HepG2 (cell line): ENCODE data around the gene PEX14. TPM values are rescaled to one million over a fixed set of nuclear protein-coding genes. Genes with fewer than 3 reads are reported as not detected.

Experiments used
- ARID5B ChIP-seq: IDR thresholded peaks from 2 replicates; pipeline ENCODE4 v1.4.0; 2020; ENCODE audit warnings: mild to moderate bottlenecking, missing genetic modification reagents
- ATF2 ChIP-seq: sonication (generic); formaldehyde crosslinking; IDR thresholded peaks from 2 replicates; pipeline ENCODE4 v1.4.0; 2020; ENCODE audit warnings: missing genetic modification reagents
- ATM ChIP-seq: fragments of 450-650 bp; IDR thresholded peaks from 2 replicates; pipeline ENCODE4 v1.7.1; 2017; ENCODE audit warnings: mild to moderate bottlenecking, borderline replicate concordance
- E2F1 ChIP-seq: sonication (generic); formaldehyde crosslinking; IDR thresholded peaks from 2 replicates; pipeline ENCODE4 v1.5.0; 2020; ENCODE audit warnings: missing genetic modification reagents
- ERF ChIP-seq: IDR thresholded peaks from 2 replicates; pipeline ENCODE4 v1.6.1; 2018; ENCODE audit warnings: missing biosample characterization, missing genetic modification reagents
- HIVEP1 ChIP-seq: sonication (generic); formaldehyde crosslinking; IDR thresholded peaks from 2 replicates; pipeline ENCODE4 v1.4.0; 2020; ENCODE audit warnings: mild to moderate bottlenecking, missing genetic modification reagents
- NKX3-1 ChIP-seq: sonication (generic); formaldehyde crosslinking; IDR thresholded peaks from 2 replicates; pipeline ENCODE4 v1.5.0; 2020; ENCODE audit warnings: missing genetic modification reagents
- REPIN1 ChIP-seq: sonication (generic); formaldehyde crosslinking; IDR thresholded peaks from 2 replicates; pipeline ENCODE4 v1.8.0; 2022; ENCODE audit warnings: missing genetic modification reagents, low read depth, mild to moderate bottlenecking, borderline replicate concordance
- RFX3 ChIP-seq: IDR thresholded peaks from 2 replicates; pipeline ENCODE4 v1.6.1; 2016; ENCODE audit warnings: missing biosample characterization, missing genetic modification reagents
- SALL2 ChIP-seq: sonication (generic); formaldehyde crosslinking; IDR thresholded peaks from 2 replicates; pipeline ENCODE4 v1.8.1; 2023; ENCODE audit warnings: mild to moderate bottlenecking, missing genetic modification reagents, inconsistent platforms
- SNAPC2 ChIP-seq: sonication (generic); formaldehyde crosslinking; IDR thresholded peaks from 2 replicates; pipeline ENCODE4 v1.8.1; 2022; ENCODE audit warnings: mild to moderate bottlenecking, missing genetic modification reagents
- TCF7 ChIP-seq: sonication (generic); IDR thresholded peaks from 2 replicates; pipeline ENCODE4 v1.6.1; 2016; ENCODE audit warnings: antibody characterized with exemption, low read depth
- TERF1 ChIP-seq: sonication (generic); formaldehyde crosslinking; IDR thresholded peaks from 2 replicates; pipeline ENCODE4 v1.8.0; 2022; ENCODE audit warnings: mild to moderate bottlenecking, missing genetic modification reagents, moderate library complexity
- TGIF2 ChIP-seq: IDR thresholded peaks from 2 replicates; pipeline ENCODE4 v1.6.1; 2016; ENCODE audit warnings: control low read depth, missing compliant biosample characterization
- ZBTB20 ChIP-seq: sonication (generic); formaldehyde crosslinking; IDR thresholded peaks from 2 replicates; pipeline ENCODE4 v1.8.1; 2023; ENCODE audit warnings: missing genetic modification reagents, low read depth, mild to moderate bottlenecking, borderline replicate concordance
- ZNF264 ChIP-seq: sonication (generic); formaldehyde crosslinking; IDR thresholded peaks from 2 replicates; pipeline ENCODE4 v1.4.0; 2020; ENCODE audit warnings: missing genetic modification reagents
- ZNF569 ChIP-seq: sonication (generic); formaldehyde crosslinking; IDR thresholded peaks from 2 replicates; pipeline ENCODE4 v1.5.0; 2020; ENCODE audit warnings: mild to moderate bottlenecking, missing genetic modification reagents, moderate library complexity, borderline replicate concordance
- ZNF660 ChIP-seq: sonication (generic); formaldehyde crosslinking; IDR thresholded peaks from 2 replicates; pipeline ENCODE4 v1.5.1; 2020; ENCODE audit warnings: mild to moderate bottlenecking, low read depth, missing genetic modification reagents, borderline replicate concordance
- ZNF780A ChIP-seq: sonication (generic); formaldehyde crosslinking; IDR thresholded peaks from 2 replicates; pipeline ENCODE4 v1.8.0; 2022; ENCODE audit warnings: mild to moderate bottlenecking, missing genetic modification reagents, moderate library complexity
- ZNF790 ChIP-seq: sonication (generic); formaldehyde crosslinking; IDR thresholded peaks from 2 replicates; pipeline ENCODE4 v1.8.0; 2022; ENCODE audit warnings: missing genetic modification reagents, mild to moderate bottlenecking, borderline replicate concordance
- ZNF792 ChIP-seq: IDR thresholded peaks from 2 replicates; pipeline ENCODE4 v1.6.1; 2016
- polyA plus RNA-seq, 8 experiments: library from polyadenylated mRNA; depleted of rRNA in 3 of 8; stranded (reverse) in 7 of 8; unstranded in 1 of 8; fragments of >200 nt; fragmentation: Illumina TruSeq in 4 of 8; extraction: Trizol in 4 of 8; gene quantifications; 2 replicates each; pipeline versions ENCODE4 v1.2.1 to v1.2.3, GENCODE V29; 2011 to 2016; ENCODE audit warnings: low read depth in 4 of 8, missing spikeins in 1 of 8, mixed read lengths in 1 of 8; ENCODE audit not compliant: insufficient read depth in 1 of 8
- total RNA-seq, 5 experiments: library from RNA; depleted of rRNA; stranded (reverse); fragments of >200 nt; fragmentation: Illumina TruSeq; extraction: Trizol; gene quantifications; 2 replicates each; pipeline ENCODE4 v1.2.3, GENCODE V29; 2016; ENCODE audit warnings: low read depth in 1 of 5

Gene PEX14
- total and polyA plus RNA-seq, 2 of the 13 experiments (the other 11 are each of a cell fraction or from before 2014, with no cell fraction given), result 6.5 to 9.9 TPM

GRCh38 chr1:10474613-10475507, at the start of gene PEX14 (continued):
- TF ChIP-seq E2F1 (CRISPR knock-in tag) (peak; percentile 65), SNAPC2 (CRISPR knock-in tag) (no peak), ZNF792 (peak; percentile 66), ARID5B (peak; percentile 56; the same call in 1 of the 2 replicates), ERF (CRISPR knock-in tag) (peak; percentile 55; the same call in 1 of the 2 replicates), ZNF264 (CRISPR knock-in tag) (0 out of 2 replicates have a peak, but pooled peaks have one; percentile 30), ZNF790 (CRISPR knock-in tag) (no peak), TGIF2 (CRISPR knock-in tag) (peak; percentile 32; the same call in 1 of the 2 replicates), HIVEP1 (CRISPR knock-in tag) (peak; percentile 55; the same call in 1 of the 2 replicates), SALL2 (CRISPR knock-in tag) (peak; percentile 88), NKX3-1 (peak; percentile 34; the same call in 1 of the 2 replicates), ZNF780A (no peak), REPIN1 (CRISPR knock-in tag) (0 out of 2 replicates have a peak, but pooled peaks have one; percentile 53), ZNF660 (no peak), TERF1 (CRISPR knock-in tag) (no peak), ZNF569 (CRISPR knock-in tag) (no peak), RFX3 (CRISPR knock-in tag) (no peak), TCF7 (no peak), ZBTB20 (peak; percentile 82; the same call in 1 of the 2 replicates), ATM (no peak), ATF2 (CRISPR knock-in tag) (peak; percentile 52; the same call in 1 of the 2 replicates)
